HEK293 (cell line): ENCODE measurements around the gene LAD1.

Experiments used
- CTCF ChIA-PET: fragments of 350-600 bp; formaldehyde crosslinking; extraction: SDS; loops from one replicate; lab custom pipeline; 2021; ENCODE audit warnings: antibody characterized with exemption; lab: Yijun Ruan, JAX
- POLR2A ChIA-PET: fragments of 300-600 bp; formaldehyde crosslinking; extraction: SDS; loops from one replicate; lab custom pipeline; 2020; ENCODE audit warnings: antibody characterized with exemption, inconsistent platforms; lab: Yijun Ruan, JAX
- H3K27ac ChIP-seq: fragments of 200-500 bp; sonication (Bioruptor generic); 2 replicates; pipeline ENCODE4 v1.5.1; 2014; ENCODE audit warnings: low read depth, low read length, control low read depth, inconsistent platforms; ENCODE audit errors: extremely low read depth
- H3K36me3 ChIP-seq, 2 experiments: fragments of 200-500 bp in 1 of 2; sonication (Bioruptor generic) in 1 of 2; 1 replicate in 1 of 2; 2 replicates in 1 of 2; pipeline ENCODE4 v1.5.1; 2014 to 2017; ENCODE audit warnings: inconsistent platforms in 2 of 2, low read length in 2 of 2; ENCODE audit not compliant: control insufficient read depth in 2 of 2, insufficient read depth in 1 of 2
- H3K4me1 ChIP-seq: fragments of 200-500 bp; sonication (Bioruptor generic); 2 replicates; pipeline ENCODE4 v1.5.1; 2014; ENCODE audit warnings: mild to moderate bottlenecking, low read length, inconsistent platforms; ENCODE audit not compliant: control insufficient read depth, insufficient read depth
- H3K4me3 ChIP-seq: 2 replicates; pipeline ENCODE4 v1.5.1; 2011; ENCODE audit warnings: low read depth, mild to moderate bottlenecking, control low read depth, low read length, moderate library complexity
- H3K9me3 ChIP-seq: fragments of 200-500 bp; sonication (Bioruptor generic); 2 replicates; pipeline ENCODE4 v1.5.1; 2014; ENCODE audit warnings: low read depth, low read length, inconsistent platforms; ENCODE audit not compliant: control insufficient read depth, insufficient read depth
- ATF2 ChIP-seq: fragments of 450-650 bp; formaldehyde crosslinking; IDR thresholded peaks from 2 replicates; pipeline ENCODE4 v1.5.1; 2016; ENCODE audit warnings: missing biosample characterization, missing genetic modification characterization, low read depth
- CTCF ChIP-seq: fragments of 450-650 bp; formaldehyde crosslinking; IDR thresholded peaks from 2 replicates; pipeline ENCODE4 v1.5.1; 2016; ENCODE audit warnings: missing biosample characterization, missing genetic modification characterization
- EGR2 ChIP-seq: fragments of 450-650 bp; formaldehyde crosslinking; IDR thresholded peaks from 2 replicates; pipeline ENCODE4 v1.5.1; 2016; ENCODE audit warnings: low read depth, missing biosample characterization, missing genetic modification characterization
- GLIS1 ChIP-seq: fragments of 450-650 bp; formaldehyde crosslinking; IDR thresholded peaks from 2 replicates; pipeline ENCODE4 v1.5.1; 2016; ENCODE audit warnings: missing biosample characterization, missing genetic modification characterization
- IKZF3 ChIP-seq: fragments of 450-650 bp; IDR thresholded peaks from 2 replicates; pipeline ENCODE4 v1.5.0; 2018; ENCODE audit warnings: missing biosample characterization, mild to moderate bottlenecking, missing genetic modification characterization, moderate library complexity
- KLF1 ChIP-seq: fragments of 450-650 bp; formaldehyde crosslinking; IDR thresholded peaks from 2 replicates; pipeline ENCODE4 v1.5.1; 2016; ENCODE audit warnings: missing biosample characterization, missing genetic modification characterization
- SCRT2 ChIP-seq: fragments of 450-650 bp; formaldehyde crosslinking; IDR thresholded peaks from 2 replicates; pipeline ENCODE4 v1.5.1; 2016; ENCODE audit warnings: missing biosample characterization, missing genetic modification characterization
- SP7 ChIP-seq: fragments of 450-650 bp; formaldehyde crosslinking; IDR thresholded peaks from 2 replicates; pipeline ENCODE4 v1.5.1; 2016; ENCODE audit warnings: missing biosample characterization, missing genetic modification characterization
- ZBTB17 ChIP-seq: fragments of 450-650 bp; formaldehyde crosslinking; IDR thresholded peaks from 2 replicates; pipeline ENCODE4 v1.5.1; 2016; ENCODE audit warnings: missing biosample characterization, missing genetic modification characterization
- ZBTB21 ChIP-seq: fragments of 450-650 bp; formaldehyde crosslinking; IDR thresholded peaks from 2 replicates; pipeline ENCODE4 v1.5.1; 2017; ENCODE audit warnings: missing biosample characterization, missing genetic modification characterization
- ZBTB48 ChIP-seq: fragments of 450-650 bp; formaldehyde crosslinking; IDR thresholded peaks from 2 replicates; pipeline ENCODE4 v1.5.1; 2016; ENCODE audit warnings: missing biosample characterization, missing genetic modification characterization
- ZBTB7A ChIP-seq: fragments of 450-650 bp; formaldehyde crosslinking; IDR thresholded peaks from 2 replicates; pipeline ENCODE4 v1.5.1; 2016; ENCODE audit warnings: low read depth, missing biosample characterization, missing genetic modification characterization
- ZFHX2 ChIP-seq: fragments of 450-650 bp; formaldehyde crosslinking; conservative IDR thresholded peaks from 2 replicates; pipeline ENCODE4 v1.5.1; 2016; ENCODE audit warnings: missing biosample characterization, missing genetic modification characterization
- ZFP3 ChIP-seq: fragments of 450-650 bp; formaldehyde crosslinking; IDR thresholded peaks from 2 replicates; pipeline ENCODE4 v1.5.1; 2016; ENCODE audit warnings: low read depth, missing biosample characterization, missing genetic modification characterization
- ZFP37 ChIP-seq: fragments of 450-650 bp; formaldehyde crosslinking; IDR thresholded peaks from 2 replicates; pipeline ENCODE4 v1.5.1; 2016; ENCODE audit warnings: missing biosample characterization, missing genetic modification characterization
- ZNF114 ChIP-seq: fragments of 450-650 bp; formaldehyde crosslinking; IDR thresholded peaks from 2 replicates; pipeline ENCODE4 v1.5.0; 2017; ENCODE audit warnings: missing biosample characterization, missing genetic modification characterization
- ZNF121 ChIP-seq: fragments of 450-650 bp; formaldehyde crosslinking; IDR thresholded peaks from 2 replicates; pipeline ENCODE4 v1.5.1; 2016; ENCODE audit warnings: missing biosample characterization, missing genetic modification characterization
- ZNF16 ChIP-seq: fragments of 450-650 bp; formaldehyde crosslinking; IDR thresholded peaks from 2 replicates; pipeline ENCODE4 v1.5.1; 2016; ENCODE audit warnings: low read depth, missing biosample characterization, missing genetic modification characterization
- ZNF175 ChIP-seq: fragments of 450-650 bp; formaldehyde crosslinking; IDR thresholded peaks from 2 replicates; pipeline ENCODE4 v1.5.1; 2016; ENCODE audit warnings: missing biosample characterization, missing genetic modification characterization
- ZNF24 ChIP-seq: fragments of 450-650 bp; formaldehyde crosslinking; IDR thresholded peaks from 2 replicates; pipeline ENCODE4 v1.5.1; 2016; ENCODE audit warnings: missing biosample characterization, missing genetic modification characterization
- ZNF311 ChIP-seq: fragments of 450-650 bp; formaldehyde crosslinking; IDR thresholded peaks from 2 replicates; pipeline ENCODE4 v1.5.1; 2017; ENCODE audit warnings: missing biosample characterization, missing genetic modification characterization, borderline replicate concordance
- ZNF433 ChIP-seq: fragments of 450-650 bp; formaldehyde crosslinking; IDR thresholded peaks from 2 replicates; pipeline ENCODE4 v1.5.1; 2016; ENCODE audit warnings: missing biosample characterization, missing genetic modification characterization, low read depth
- ZNF514 ChIP-seq: fragments of 450-650 bp; formaldehyde crosslinking; IDR thresholded peaks from 2 replicates; pipeline ENCODE4 v1.5.1; 2016; ENCODE audit warnings: missing biosample characterization, missing genetic modification characterization
- ZNF600 ChIP-seq: fragments of 450-650 bp; formaldehyde crosslinking; IDR thresholded peaks from 2 replicates; pipeline ENCODE4 v1.5.1; 2016; ENCODE audit warnings: missing biosample characterization, missing genetic modification characterization
- ZNF677 ChIP-seq: fragments of 450-650 bp; IDR thresholded peaks from 2 replicates; pipeline ENCODE4 v1.5.0; 2018; ENCODE audit warnings: missing biosample characterization, mild to moderate bottlenecking, missing genetic modification characterization, moderate library complexity
- ZNF692 ChIP-seq: fragments of 450-650 bp; formaldehyde crosslinking; IDR thresholded peaks from 2 replicates; pipeline ENCODE4 v1.5.1; 2016; ENCODE audit warnings: missing biosample characterization, missing genetic modification characterization
- ZNF707 ChIP-seq: fragments of 450-650 bp; formaldehyde crosslinking; IDR thresholded peaks from 2 replicates; pipeline ENCODE4 v1.5.1; 2016; ENCODE audit warnings: missing biosample characterization, missing genetic modification characterization
- ZNF768 ChIP-seq: fragments of 450-650 bp; formaldehyde crosslinking; IDR thresholded peaks from 2 replicates; pipeline ENCODE4 v1.5.1; 2018; ENCODE audit warnings: missing biosample characterization, mild to moderate bottlenecking, missing genetic modification characterization
- ZNF791 ChIP-seq: fragments of 450-650 bp; formaldehyde crosslinking; IDR thresholded peaks from 2 replicates; pipeline ENCODE4 v1.5.1; 2016; ENCODE audit warnings: missing biosample characterization, missing genetic modification characterization

LAD1 gene

GRCh38 chr1:201409440-201409839, 10.3 kb upstream of the LAD1 start:
- no peak for TF ChIP-seq ZNF514
- no peak for TF ChIP-seq ZNF16
- TF ChIP-seq ZNF600 (tag by site-specific recombination): no peak
- TF ChIP-seq SP7 (tag by site-specific recombination): no peak
- no peak for TF ChIP-seq ZNF768 (tag by site-specific recombination)
- no peak for TF ChIP-seq ZNF24 (tag by site-specific recombination)
- no peak for TF ChIP-seq ZNF114 (tag by site-specific recombination)
- TF ChIP-seq ZNF707 (tag by site-specific recombination): no peak
- TF ChIP-seq ZNF692 (tag by site-specific recombination): no peak
- no peak for TF ChIP-seq ZFHX2 (tag by site-specific recombination)
- TF ChIP-seq ZNF677 (tag by site-specific recombination): no peak
- no peak for TF ChIP-seq ZFP37 (tag by site-specific recombination)
- no peak for TF ChIP-seq ZBTB7A
- no peak for TF ChIP-seq ZFP3
- Histone ChIP-seq H3K36me3 (no peaks in the 10 kb centered on the region), H3K4me1 (no peaks in the 10 kb centered on the region), H3K4me3 (no peak overlapping the region), H3K27ac (no peak overlapping the region), H3K9me3 (no peaks in the 10 kb centered on the region)
- ChIA-PET CTCF (interaction anchor here (0.9 to 3.0 kb wide), 22 partner anchors 9 to 202 kb away, joined by 3 to 29 read pairs (median 6); partner anchors contain the start of gene LAD1), POLR2A (interaction anchor here (0.6 kb wide), 1 partner anchor 19 kb away, joined by 3 read pairs; no protein-coding TSS in a partner anchor)

GRCh38 chr1:201408834-201409200, 9.7 kb upstream of the LAD1 start:
- H3K36me3 ChIP-seq: no peaks in the 10 kb centered on the region
- TF ChIP-seq ZNF121 (no peak), SCRT2 (peak; percentile 64), ZNF175 (tag by site-specific recombination) (no peak), ZBTB48 (no peak)
- TF ChIP-seq, all 188 proteins: peak for 1

GRCh38 chr1:201408176-201408833, 9.2 kb upstream of the LAD1 start:
- no peaks in the 10 kb centered on the region for H3K4me1 ChIP-seq
- no peak overlapping the region for H3K4me3 ChIP-seq
- POLR2A ChIA-PET: no interaction called here
- no peaks in the 10 kb centered on the region for H3K9me3 ChIP-seq
- H3K27ac ChIP-seq: no peak overlapping the region
- CTCF ChIA-PET: interaction anchor here (0.5 to 3.0 kb wide), 25 partner anchors 9 to 252 kb away, joined by 3 to 29 read pairs (median 5); partner anchors contain the start of gene LAD1
- H3K36me3 ChIP-seq: no peaks in the 10 kb centered on the region
- TF ChIP-seq GLIS1 (tag by site-specific recombination) (peak; percentile 40), ZNF311 (tag by site-specific recombination) (no peak), CTCF (peak; percentile 89), ZBTB48 (peak; percentile 39; the same call in 1 of the 2 replicates), ATF2 (peak; percentile 45; the same call in 1 of the 2 replicates), ZBTB17 (tag by site-specific recombination) (peak; percentile 58; the same call in 1 of the 2 replicates), ZBTB21 (peak; percentile 53; the same call in 1 of the 2 replicates), ZNF791 (tag by site-specific recombination) (no peak), KLF1 (tag by site-specific recombination) (0 out of 2 replicates have a peak, but pooled peaks have one; percentile 18), IKZF3 (tag by site-specific recombination) (no peak), ZFHX2 (tag by site-specific recombination) (0 out of 2 replicates have a peak, but pooled peaks have one; percentile 17), ZNF433 (tag by site-specific recombination) (no peak), EGR2 (tag by site-specific recombination) (peak; percentile 45; the same call in 1 of the 2 replicates)

More at GRCh38 chr1:201408834-201409200, 9.7 kb upstream of the LAD1 start:
- ChIA-PET POLR2A (no interaction called here), CTCF (interaction anchor here (0.5 to 3.0 kb wide), 26 partner anchors 9 to 252 kb away, joined by 3 to 29 read pairs (median 4); partner anchors contain the start of gene LAD1)
- H3K4me3 ChIP-seq: no peak overlapping the region
- no peak overlapping the region for H3K27ac ChIP-seq
- no peaks in the 10 kb centered on the region for H3K4me1 ChIP-seq
- H3K9me3 ChIP-seq: no peaks in the 10 kb centered on the region
